ENCODE results near the gene ITIH3.
"Not testable (repeated sequence)": the region's sequence is repeated elsewhere in the genome, so short reads cannot be mapped to it uniquely, and the experiment has no call there.

The ITIH3 gene, protein sequence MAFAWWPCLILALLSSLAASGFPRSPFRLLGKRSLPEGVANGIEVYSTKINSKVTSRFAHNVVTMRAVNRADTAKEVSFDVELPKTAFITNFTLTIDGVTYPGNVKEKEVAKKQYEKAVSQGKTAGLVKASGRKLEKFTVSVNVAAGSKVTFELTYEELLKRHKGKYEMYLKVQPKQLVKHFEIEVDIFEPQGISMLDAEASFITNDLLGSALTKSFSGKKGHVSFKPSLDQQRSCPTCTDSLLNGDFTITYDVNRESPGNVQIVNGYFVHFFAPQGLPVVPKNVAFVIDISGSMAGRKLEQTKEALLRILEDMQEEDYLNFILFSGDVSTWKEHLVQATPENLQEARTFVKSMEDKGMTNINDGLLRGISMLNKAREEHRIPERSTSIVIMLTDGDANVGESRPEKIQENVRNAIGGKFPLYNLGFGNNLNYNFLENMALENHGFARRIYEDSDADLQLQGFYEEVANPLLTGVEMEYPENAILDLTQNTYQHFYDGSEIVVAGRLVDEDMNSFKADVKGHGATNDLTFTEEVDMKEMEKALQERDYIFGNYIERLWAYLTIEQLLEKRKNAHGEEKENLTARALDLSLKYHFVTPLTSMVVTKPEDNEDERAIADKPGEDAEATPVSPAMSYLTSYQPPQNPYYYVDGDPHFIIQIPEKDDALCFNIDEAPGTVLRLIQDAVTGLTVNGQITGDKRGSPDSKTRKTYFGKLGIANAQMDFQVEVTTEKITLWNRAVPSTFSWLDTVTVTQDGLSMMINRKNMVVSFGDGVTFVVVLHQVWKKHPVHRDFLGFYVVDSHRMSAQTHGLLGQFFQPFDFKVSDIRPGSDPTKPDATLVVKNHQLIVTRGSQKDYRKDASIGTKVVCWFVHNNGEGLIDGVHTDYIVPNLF

DNA sequence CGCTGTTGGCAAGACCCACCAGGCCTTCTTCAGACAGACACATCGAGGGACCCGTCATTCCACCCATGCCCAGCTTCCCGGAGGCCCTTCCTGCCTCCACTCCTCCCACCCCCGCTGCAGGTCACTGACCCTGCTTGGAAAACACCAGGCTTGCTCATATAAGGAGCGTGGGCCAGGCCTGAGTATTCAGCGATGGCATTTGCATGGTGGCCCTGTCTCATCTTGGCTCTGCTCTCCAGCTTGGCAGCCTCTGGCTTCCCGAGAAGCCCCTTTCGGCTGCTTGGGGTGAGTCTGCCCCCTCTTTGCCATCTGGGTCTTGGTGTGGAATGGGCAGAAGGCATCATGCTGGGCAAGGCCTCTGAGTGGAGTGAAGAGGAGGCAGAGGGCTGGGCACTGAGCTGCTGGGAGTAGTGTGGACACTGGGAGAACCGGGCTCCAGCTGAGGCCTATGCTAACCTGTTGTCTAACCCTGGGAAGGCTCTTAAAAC, at the start of gene ITIH3:
ITIH3 (plus strand) TSS at position 185 of the 488 bp plus-strand sequence; CDS start at position 193, 8 bp downstream.
- DNase-seq (ENCODE audit: low read depth in 3 of 3): no peak

DNA sequence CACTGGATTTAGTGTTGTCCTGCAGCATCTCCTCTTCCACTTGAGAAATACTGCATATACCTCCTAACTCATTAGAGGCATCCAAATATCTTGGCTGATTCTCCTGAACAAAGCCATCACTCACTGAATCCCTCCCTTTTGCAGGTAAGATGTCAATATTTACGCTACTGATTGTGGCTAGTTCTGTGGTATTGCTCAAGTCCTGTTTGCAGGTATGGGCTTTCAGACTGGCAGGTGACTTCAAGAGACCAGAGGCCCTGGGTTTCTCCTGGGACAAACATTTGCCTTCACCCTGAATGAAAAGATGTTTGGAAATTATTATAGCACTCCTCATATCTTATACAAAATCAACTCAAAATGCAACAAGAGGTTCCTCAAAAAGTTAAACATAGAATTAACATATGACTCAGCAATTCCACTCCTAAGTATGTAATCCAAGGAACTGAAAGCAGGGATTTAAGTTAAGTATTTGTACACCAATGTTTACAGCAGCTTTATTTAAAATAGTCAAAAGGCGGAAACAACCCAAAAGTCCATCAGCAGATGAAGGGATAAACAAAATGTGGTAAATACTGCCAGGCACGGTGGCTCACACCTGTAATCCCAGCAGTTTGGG, 42.4 kb upstream of the ITIH3 start:
- DNase-seq (ENCODE audit: low read depth in 3 of 3): no peak

DNA sequence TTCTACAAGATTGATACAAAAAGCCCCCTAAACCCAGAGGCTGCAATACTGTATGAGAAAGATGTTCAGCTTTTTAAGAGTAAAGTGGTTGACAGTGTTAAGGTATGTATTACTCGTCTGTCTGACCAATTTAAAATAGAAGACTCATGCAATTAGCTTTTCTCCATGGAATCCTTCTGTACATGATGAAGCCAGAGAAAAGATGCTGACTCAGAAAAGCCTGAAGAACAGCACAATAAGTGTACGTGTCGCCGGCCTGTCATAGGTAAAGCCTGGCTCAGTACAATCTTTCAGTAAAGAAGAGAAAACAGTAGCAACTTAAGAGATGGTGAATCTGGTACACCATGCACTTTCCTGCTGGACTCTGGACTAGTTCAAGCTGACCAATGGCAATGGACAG, 40.2 kb upstream of the ITIH3 start:
- DNase-seq (ENCODE audit: low read depth in 3 of 3): no peak

DNA sequence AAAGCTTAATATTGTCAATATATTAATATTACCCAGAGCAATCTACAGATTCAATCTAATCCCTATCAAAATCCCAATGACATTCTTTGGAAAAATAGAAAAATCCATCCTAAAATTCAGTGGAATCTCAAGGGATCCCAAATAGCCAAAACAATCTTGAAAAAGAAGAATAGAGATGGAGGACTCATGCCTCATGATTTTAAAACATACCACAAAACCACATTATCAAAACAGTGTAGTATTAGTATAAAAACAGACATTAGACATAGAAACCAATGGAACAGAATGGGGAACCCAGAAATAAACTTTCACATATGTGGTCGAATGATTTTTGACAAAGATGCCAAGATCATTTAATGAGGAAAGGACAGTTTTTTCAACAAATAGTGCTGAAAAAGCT, 38.5 kb upstream of the ITIH3 start:
- no peak for DNase-seq (ENCODE audit: low read depth in 3 of 3)

DNA sequence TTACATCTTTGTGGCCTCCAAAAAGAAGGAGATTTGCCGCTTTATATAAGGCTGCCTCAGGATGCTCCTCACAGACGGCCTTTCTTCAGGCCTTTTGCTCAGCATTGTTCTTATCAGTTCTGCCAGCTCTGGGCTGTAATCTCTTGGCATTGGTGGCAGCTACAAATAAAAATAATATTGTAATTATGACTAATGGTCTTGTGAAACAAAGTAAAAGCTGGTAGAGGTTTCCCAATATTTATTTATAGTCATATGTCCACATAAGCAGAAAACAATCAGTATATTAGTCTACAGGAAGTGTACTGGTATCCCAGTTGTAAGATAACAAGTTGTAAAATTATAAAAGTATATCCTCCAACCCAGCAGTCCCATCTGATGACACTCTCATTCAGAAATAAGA, 31.1 kb upstream of the ITIH3 start:
- no peak for DNase-seq (ENCODE audit: low read depth in 3 of 3)

DNA sequence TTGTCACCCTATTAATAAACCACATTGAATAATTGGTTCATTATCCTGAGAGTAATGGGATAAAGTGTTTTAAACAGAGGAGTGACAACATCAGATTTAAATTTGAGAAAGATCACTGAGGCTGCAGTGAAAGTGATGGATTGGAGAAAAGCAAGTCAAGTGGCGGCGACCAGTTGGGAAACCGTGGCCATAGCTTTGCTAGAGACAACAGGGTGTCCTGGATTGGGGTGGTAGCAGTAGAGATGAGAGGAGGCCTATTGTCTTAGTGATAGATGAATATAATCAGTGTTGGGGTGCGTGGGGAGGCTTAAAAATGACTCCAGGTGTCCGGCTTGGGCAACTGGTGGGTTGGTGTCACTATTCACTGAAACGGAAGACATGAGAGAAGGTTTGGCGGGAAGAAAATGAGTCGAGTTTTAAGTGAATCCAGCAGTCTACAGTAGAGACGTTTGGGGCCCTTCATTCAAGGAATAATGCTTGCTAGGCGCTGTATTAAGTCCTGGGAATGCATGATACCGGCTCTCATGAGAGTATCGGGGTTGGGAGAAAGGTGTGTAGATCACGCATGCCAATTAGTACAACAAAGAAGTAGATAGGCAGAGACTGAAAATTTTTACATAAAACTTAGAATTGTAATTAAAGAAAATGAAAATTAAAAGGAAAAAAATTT, 24.7 kb upstream of the ITIH3 start:
- DNase-seq (ENCODE audit: low read depth in 3 of 3): no peak

DNA sequence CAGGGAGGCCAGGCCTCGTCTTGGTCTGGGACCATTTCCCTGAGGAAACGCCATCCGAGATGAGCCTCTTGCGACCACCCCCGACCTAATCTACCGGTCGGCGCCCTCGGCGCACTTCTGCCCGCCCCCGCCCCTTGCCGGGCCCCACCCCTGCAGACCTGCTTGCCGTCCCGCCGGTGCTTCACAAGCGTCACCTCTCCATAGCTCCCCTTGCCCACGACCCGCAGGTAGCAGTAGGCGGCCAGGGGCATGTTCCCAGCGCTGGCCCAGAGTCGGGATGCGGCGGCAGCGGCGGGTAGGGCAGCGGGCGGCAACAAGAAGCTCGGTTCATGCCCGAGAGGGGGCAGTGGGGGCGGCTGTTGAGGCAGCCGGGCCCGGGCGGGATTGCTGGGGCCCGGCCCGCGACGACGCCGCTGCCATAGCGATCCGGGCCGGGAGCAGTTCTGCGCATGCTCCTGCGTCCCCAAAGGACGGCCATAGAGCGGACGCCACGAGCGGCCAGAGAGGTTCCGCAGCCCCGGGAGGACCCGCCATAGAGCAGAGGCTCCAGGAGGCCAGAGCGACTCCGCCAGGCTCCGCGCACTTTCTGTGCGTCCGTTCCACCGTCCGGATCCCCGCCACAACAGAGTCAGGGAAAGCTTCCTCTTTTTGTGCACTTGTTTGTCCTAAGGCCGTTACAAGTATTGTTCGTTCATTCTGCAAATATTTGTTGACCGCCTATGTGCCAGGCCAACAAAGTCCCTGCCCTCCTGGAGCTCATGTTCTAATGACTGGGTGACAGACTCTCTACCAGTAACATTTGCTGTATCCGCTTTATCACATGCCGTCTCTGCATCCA, 23.9 kb upstream of the ITIH3 start, which contains the start of gene NEK4:
NEK4 (minus strand) TSS at position 445 of the 838 bp plus-strand sequence; CDS start at position 251, 194 bp downstream.
- DNase-seq (ENCODE audit: low read depth in 3 of 3): peak; percentile 77 to 81 (median 81)

DNA sequence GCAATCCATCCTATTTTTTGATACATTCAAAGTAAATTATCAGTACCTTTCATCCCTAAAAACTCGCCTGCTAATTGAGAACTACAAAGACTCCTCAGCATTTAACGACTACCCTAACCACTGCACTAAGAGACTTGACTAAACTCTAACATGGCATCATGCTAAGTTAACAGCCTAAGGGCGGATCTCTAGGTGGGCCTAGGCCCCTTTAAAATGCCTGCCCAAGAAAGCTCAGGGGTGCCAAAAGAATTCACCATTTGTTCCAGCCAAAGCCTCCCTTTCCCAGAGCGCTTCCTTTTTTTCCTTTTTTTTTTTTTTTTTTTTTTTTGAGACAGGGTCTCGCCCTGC, 23.3 kb upstream of the ITIH3 start:
- DNase-seq (ENCODE audit: low read depth in 3 of 3): no peak

DNA sequence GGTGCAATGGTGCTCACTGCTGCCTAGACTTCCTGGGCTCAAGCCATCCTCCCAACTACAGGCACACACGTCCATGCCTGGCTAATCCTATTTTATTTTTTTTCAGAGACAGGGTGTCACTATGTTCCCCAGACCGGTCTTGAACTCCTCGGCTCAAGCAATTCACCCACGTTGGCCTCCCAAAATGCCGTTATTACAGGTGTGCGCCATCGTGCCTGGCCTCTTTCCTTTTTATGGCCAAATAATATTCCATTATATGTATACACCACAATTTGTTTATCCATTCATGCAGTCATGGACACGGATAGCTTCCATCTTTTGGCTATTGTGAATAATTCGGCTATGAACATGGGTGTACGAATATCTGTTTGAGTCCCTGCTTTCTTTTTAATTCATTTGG, 22.9 kb upstream of the ITIH3 start:
- no peak for DNase-seq (ENCODE audit: low read depth in 3 of 3)

DNA sequence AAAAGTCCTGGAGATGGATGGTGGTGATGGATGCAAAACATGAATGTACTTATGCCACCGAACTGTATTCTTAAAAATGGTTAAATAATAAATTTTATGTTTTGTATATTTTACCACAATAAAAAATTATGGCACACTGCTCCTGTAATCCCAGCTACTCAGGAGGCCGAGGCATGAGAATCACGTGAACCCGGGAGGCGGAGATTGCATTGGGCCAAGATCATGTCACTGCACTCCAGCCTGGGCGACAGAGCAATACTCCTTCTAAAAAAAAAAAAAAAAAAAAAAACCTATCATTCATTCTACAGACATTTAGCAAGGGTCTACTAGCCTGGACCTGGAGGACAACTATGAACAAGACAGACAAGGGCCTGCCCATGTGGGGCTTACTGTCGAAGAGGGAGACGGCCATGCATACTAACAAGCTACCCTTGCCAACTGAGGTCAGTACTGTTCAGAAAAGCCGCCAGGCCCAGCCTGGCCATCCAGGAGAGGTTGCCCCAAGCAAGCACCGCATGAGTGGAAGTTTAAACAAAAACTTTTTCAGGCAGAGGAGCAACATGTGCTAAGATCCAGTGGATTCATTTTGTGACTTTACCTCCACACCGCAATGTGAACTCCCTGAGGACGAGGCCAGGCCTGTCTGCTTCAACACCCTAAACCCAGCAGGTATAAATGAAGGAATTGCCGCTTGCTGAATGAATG, 21.1 kb upstream of the ITIH3 start:
- no peak for DNase-seq (ENCODE audit: low read depth in 3 of 3)

DNA sequence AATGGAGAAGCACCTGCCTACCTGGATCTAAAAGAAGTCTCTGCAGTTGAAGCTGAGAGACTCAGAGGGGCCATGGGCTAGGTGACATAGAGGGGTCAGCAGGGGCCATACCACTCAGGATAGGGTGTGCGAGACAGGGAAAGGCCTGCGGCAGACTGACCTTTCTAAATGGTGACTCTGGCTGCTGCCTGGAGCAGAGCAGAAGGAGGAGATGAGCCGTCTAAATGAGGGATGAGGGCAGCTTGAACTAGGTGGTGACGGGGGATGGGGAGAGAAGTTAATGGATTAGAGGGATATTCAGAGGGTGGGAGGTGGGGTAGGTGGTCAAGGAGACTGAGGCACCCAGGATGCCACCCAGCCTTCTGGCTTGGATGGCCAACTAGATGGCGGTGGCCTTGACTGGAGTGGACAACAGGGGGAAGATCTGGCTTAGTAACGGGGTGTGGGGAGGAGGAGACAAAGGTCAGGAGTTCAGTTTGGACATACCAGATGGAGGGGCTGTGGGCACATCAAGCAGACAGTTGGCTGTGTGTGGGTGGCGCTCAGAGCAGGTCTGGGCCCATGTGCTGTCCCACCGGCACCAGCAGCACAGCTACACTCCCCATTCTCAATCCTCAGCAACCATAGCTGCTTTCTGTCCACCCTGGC, 20.4 kb upstream of the ITIH3 start:
- no peak for DNase-seq (ENCODE audit: low read depth in 3 of 3)

DNA sequence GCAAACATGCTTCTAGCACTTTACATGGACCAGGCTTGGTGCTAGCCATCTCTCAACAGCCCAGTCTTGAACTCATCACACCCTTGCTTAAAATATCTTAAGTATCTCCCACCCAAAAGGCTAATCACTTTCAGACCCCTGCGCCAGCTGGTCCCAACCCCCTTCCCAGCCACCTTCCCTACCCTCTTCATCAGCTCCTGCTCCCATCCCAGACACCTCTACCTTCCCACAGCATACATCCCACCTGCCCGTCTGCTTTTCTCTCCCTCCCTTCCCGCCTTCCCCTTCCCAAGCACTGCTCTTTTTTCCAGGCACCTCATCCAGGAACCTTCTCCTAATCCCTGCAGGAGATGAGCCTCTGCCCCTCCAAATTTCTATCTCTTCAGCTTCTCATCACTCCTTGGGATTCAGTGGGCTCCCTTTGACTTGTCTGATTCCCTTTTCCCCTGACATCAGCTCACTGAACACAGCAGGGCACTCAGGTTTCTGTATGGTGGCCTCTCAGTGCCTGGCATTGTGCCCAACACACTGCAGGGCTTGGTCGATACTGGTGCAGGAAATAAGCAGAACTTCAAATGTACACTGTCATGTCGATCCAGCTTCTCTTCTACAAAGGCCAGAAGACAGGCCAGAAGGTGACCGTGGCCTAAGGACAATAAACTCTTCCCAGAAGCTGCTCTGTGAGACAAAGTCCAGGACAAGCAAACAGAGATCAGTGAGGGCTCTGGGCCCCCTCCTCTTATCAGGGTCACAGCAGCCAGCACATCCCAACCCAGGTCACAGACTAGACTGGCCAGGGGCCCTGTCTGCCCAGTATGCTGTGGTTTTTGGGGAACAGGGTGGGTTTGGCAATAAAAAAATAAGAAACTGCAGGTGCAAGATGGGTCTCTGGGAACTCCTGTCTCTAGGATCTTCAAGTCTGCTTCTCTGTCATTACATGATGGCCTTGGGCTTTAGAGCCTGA, 19.4 kb upstream of the ITIH3 start:
- no peak for DNase-seq (ENCODE audit: low read depth in 3 of 3)

DNA sequence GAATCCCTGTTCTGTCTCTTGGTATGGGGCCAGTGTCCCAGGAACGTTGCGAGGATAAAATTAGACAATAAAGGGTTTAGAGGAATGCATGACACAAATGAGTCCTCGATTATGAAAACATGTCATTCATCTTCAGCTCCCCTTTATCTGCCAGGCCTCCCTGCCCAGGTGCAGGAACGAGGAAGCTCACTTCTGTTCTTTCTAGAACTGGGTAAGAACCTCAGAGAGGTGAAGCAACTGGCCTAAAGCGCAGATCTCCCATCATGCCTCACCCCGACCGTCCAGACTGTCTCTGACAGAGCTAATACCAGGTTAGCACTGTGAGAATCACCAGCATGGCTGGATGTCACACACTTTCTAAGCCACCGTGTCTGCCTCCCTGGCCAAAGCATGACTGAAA, 18.7 kb upstream of the ITIH3 start:
- DNase-seq (ENCODE audit: low read depth in 3 of 3): no peak

DNA sequence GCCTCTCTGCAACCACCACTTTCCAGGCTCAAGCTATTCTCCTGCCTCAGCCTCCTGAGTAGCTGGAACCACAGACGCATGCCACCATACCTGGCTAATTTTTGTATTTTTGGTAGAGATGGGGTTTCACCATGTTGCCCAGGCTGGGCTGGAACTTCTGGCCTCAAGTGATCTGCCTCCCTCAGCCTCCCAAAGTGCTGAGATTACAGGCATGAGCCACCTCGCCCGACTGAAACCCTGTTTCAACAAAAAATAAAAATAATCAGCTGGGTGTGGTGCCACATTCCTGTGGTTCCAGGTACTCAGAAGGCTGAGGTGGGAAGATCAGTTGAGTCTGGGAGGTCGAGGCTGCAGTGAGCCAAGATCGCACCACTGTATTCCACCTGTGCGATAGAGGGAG, 18.1 kb upstream of the ITIH3 start:
- not testable (repeated sequence) for DNase-seq (ENCODE audit: low read depth in 3 of 3)

DNA sequence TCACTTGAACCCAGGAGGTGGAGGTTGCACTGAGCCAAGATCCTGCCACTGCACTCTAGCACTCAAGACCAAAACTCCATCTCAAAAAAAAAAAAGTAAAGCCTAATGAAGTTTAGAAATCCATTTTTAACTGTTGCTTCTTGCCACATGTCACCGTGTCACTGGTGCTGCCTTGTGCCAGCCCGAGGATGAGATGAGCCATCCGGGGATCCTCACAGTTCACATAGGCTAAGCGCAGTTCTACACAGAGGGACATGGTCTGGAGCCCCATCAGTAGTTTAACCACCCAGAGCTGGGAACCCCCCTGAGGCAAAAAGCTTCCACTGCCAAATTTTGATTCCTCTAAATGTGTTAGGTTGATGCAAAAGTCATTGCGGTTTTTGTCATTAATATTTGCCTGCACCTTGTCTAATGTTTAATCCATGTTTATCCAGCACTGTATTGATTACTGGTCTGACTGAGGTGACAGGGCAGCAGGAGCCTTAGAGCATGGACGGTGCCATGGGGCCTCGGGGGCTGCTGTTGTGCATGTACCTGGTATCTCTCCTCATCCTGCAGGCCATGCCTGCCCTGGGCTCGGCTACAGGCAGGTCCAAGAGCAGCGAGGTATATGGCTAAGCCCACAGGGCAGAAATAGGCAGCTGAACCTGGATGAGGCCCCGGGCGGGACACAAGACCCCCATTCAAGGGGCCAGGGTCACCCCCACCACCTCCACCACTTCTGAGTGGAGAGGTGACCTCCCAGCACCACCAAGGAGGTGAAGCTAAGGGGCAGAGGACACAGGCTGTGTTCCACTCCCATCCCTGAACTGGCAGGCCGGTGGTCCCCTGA, 17.3 kb upstream of the ITIH3 start, which contains the start of gene ITIH1:
ITIH1 (plus strand) TSS at position 473 of the 832 bp plus-strand sequence; CDS start at position 490, 17 bp downstream.
- DNase-seq (ENCODE audit: low read depth in 3 of 3): no peak

DNA sequence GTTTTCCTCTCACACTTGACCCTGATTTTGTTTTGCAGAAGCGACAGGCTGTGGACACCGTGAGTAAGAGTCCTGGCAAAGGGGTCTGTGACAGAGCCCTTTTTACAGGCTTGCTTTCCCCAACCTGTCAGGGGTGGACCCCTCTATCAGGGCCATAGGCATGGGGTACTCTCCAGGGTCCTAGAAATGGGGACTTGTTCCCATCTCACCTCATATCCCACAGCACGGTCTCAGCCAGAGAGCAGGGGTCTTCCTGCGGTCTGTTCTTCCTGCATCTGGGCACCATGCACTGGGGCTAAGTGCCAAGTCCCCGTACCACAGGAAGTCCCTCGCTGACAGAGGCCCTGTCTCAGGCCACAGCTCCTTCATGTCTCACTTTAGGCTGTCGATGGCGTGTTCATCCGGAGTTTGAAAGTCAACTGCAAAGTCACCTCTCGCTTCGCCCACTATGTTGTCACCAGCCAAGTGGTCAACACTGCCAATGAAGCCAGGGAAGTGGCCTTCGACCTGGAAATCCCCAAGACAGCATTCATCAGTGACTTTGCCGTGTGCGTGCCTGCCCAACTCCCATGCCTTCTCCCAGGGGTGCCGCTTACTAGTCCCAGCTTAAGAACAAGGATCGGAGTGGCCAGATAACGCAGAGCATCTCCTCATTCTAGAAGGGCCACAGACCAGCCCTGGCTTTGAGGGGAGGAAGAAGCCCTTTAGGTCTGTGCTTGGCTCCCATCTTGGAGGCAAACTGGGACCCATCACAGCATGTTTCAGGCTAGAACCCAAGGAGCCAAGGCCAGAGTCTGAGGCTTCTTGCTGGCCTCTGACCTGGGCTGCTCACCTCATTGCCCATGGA, 16.4 kb upstream of the ITIH3 start:
- DNase-seq (ENCODE audit: low read depth in 3 of 3): no peak

All from stimulated activated CD4-positive, alpha-beta T cell treated with anti-CD3 and anti-CD28 coated beads, TNF-alpha, amount 100 ng/mL, for 48 hours (primary cell).